AG04450 (cell line): ENCODE results near the gene GTF3C1. TPM values are rescaled to one million over a fixed set of nuclear protein-coding genes. Genes with fewer than 3 reads are reported as not detected.

Experiments
- CTCF ChIA-PET: fragments of 300-600, 350-600 bp; formaldehyde crosslinking; extraction: SDS; loops from one replicate; lab custom pipeline; 2022; ENCODE audit warnings: antibody characterized with exemption, inconsistent platforms; lab: Charles Lee
- POLR2A ChIA-PET: fragments of 350-600 bp; formaldehyde crosslinking; extraction: SDS; loops from one replicate; lab custom pipeline; 2021; ENCODE audit warnings: antibody characterized with exemption, inconsistent platforms; lab: Yijun Ruan, JAX
- DNase-seq: peaks from one replicate; pipeline ENCODE4 v3.0.0-alpha.2; 2011; ENCODE audit warnings: low read depth, low spot score
- H3K27ac ChIP-seq: one replicate; pipeline ENCODE4 v1.5.1; 2012; ENCODE audit warnings: low read depth, low read length, control low read depth
- H3K27me3 ChIP-seq: one replicate; pipeline ENCODE4 v1.6.0; 2012; ENCODE audit warnings: low read length; ENCODE audit not compliant: control insufficient read depth, insufficient read depth
- H3K4me3 ChIP-seq: 2 replicates; pipeline ENCODE4 v1.5.1; 2011; ENCODE audit warnings: mild to moderate bottlenecking, low read depth, low read length, control low read depth
- H3K9me3 ChIP-seq: 2 replicates; pipeline ENCODE4 v1.5.1; 2012; ENCODE audit warnings: low read length; ENCODE audit not compliant: control insufficient read depth, insufficient read depth
- polyA plus RNA-seq: library from polyadenylated mRNA; depleted of rRNA; stranded (reverse); fragments of >200 nt; gene quantifications from 2 replicates; pipeline ENCODE4 v1.2.3, GENCODE V29; 2011
- TF ChIP-seq, protein P1 (sequence below): IDR thresholded peaks from 2 replicates; pipeline ENCODE4 v1.5.1; 2011; ENCODE audit warnings: low read depth, low read length, control low read depth, inconsistent platforms

The GTF3C1 gene
- polyA plus RNA-seq, 1 experiment, result 40.2 TPM

DNA sequence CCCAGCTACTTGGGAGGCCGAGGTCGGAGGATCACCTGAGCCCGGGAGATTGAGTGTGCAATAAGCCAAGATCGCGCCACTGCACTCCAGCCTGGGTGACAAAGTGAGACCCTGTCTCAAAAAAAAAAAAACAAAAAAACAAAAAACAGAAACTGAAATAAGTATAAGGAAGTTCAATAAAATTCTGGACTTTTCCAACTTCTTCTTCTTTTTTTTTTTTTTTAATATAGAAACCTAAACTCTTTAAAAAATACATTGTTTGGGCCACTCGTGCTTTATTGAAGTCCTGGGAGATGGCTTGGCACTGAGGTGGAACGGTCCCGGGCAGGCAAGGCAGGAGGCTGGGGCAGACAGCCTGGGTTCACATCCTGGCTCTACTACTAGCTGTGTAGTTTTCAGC lies 37.0 kb upstream of the GTF3C1 start:
- POLR2A ChIA-PET, result no interaction called here
- Histone ChIP-seq H3K9me3 (no peaks in the 10 kb centered on the region), H3K27ac (no peak overlapping the region), H3K4me3 (no peak overlapping the region), H3K27me3 (no peaks in the 10 kb centered on the region)
- CTCF ChIA-PET, result no interaction called here
- DNase-seq, result no peak
- TF ChIP-seq, protein P1, sequence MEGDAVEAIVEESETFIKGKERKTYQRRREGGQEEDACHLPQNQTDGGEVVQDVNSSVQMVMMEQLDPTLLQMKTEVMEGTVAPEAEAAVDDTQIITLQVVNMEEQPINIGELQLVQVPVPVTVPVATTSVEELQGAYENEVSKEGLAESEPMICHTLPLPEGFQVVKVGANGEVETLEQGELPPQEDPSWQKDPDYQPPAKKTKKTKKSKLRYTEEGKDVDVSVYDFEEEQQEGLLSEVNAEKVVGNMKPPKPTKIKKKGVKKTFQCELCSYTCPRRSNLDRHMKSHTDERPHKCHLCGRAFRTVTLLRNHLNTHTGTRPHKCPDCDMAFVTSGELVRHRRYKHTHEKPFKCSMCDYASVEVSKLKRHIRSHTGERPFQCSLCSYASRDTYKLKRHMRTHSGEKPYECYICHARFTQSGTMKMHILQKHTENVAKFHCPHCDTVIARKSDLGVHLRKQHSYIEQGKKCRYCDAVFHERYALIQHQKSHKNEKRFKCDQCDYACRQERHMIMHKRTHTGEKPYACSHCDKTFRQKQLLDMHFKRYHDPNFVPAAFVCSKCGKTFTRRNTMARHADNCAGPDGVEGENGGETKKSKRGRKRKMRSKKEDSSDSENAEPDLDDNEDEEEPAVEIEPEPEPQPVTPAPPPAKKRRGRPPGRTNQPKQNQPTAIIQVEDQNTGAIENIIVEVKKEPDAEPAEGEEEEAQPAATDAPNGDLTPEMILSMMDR, result no peak

DNA sequence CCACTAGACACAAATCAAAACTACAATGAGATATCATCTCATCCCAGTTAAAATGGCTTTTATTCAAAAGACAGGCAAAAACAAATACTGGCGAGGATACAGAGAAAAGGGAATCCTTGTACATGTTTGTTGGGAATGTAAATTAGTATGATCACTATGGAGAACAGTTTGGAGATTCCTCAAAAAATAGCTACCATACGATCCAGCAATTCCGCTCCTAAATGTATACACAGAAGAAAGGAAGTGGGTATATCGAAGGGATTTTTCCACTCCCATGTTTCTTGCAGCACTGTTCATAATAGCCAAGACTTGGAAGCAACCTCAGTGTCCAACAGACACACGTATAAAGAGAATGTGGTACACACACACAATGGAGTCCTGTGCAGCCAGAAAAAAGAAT lies 35.5 kb upstream of the GTF3C1 start:
- no peaks in the 10 kb centered on the region for H3K27me3 ChIP-seq
- ChIA-PET POLR2A (interaction anchor here (0.7 kb wide), 1 partner anchor 44 kb away, joined by 4 read pairs; no protein-coding TSS in a partner anchor), CTCF (interaction anchor here (0.6 kb wide), 2 partner anchors 283 to 483 kb away, joined by 3 to 6 read pairs; no protein-coding TSS in a partner anchor)
- no peak overlapping the region for H3K4me3 ChIP-seq
- no peak overlapping the region for H3K27ac ChIP-seq
- TF ChIP-seq, protein P1, result no peak
- no peak for DNase-seq
- H3K9me3 ChIP-seq, result no peaks in the 10 kb centered on the region

DNA sequence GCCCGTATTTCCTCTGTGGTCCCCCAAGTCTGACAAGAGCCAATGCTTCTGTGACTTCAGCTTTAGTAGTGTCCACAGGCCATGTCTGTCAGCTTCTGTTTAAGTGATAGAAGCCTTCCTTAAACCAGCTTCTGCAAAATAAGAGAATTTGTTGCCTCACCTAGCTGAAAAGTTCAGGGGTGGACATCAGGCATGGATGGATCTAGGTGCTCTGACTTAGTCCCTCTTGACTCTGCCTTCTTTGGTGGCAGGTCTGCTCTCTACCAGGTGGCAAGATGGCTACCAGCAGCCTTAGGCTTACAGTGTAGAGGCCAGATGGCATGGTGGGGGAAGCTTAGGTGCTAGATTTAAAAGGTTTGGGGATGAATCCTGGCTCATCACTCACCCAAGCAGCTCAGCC lies 33.9 kb upstream of the GTF3C1 start:
- Histone ChIP-seq H3K9me3 (no peaks in the 10 kb centered on the region), H3K27me3 (no peaks in the 10 kb centered on the region), H3K4me3 (no peak overlapping the region), H3K27ac (no peak overlapping the region)
- no peak for DNase-seq
- POLR2A ChIA-PET, result no interaction called here
- CTCF ChIA-PET, result interaction anchor here (1.6 kb wide), 1 partner anchor 56 kb away, joined by 4 read pairs; no protein-coding TSS in a partner anchor
- TF ChIP-seq, protein P1, result no peak

DNA sequence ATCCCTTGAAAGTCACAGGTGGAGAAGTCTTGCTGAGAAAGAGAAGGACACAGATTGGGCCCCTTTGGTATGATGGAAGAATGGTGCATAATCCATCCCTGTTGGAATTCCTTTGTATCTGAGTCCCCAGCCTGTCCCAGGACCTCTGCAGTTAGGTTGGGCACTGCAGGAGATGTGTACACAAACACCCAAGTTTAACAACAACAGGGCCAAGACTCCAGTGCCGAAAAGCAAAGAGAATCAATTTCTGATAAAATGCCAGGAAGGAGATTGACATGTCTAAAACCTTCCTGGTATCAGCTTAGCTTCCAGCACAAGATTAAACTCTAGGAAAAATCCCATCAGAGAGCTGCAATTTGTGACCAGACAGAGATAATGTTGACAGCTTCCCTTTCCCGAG lies 33.2 kb upstream of the GTF3C1 start:
- ChIA-PET CTCF (interaction anchor here (1.6 kb wide), 1 partner anchor 57 kb away, joined by 4 read pairs; no protein-coding TSS in a partner anchor), POLR2A (no interaction called here)
- no peak overlapping the region for H3K4me3 ChIP-seq

More for the DNA sequence above, 33.2 kb upstream of the GTF3C1 start:
- TF ChIP-seq, protein P1, result no peak
- H3K27me3 ChIP-seq, result no peaks in the 10 kb centered on the region
- H3K27ac ChIP-seq, result no peak overlapping the region
- H3K9me3 ChIP-seq, result no peaks in the 10 kb centered on the region
- DNase-seq, result no peak
